ENCODE results near the gene CES2.
A peak's percentile ranks its signal among the peaks of the same experiment; 100 is the strongest.

The CES2 gene

GRCh38 chr16:66920924-66921680 lies 14.2 kb upstream of the CES2 start:
- Mint-ChIP-seq H3K4me1 (ENCODE audit: low read depth) (peaks cover 11% of the 10 kb centered on the region), H3K9me3 (no peaks in the 10 kb centered on the region), H3K27ac (no peak overlapping the region), H3K27me3 (peaks cover 33% of the 10 kb centered on the region), H3K36me3 (ENCODE audit: low read depth) (no peaks in the 10 kb centered on the region), H3K4me3 (no peak overlapping the region)

- Mint-ChIP-seq H3K36me3 (ENCODE audit: low read depth) (no peaks in the 10 kb centered on the region), H3K27ac (no peak overlapping the region), H3K4me3 (no peak overlapping the region), H3K4me1 (ENCODE audit: low read depth) (peaks cover 11% of the 10 kb centered on the region), H3K9me3 (no peaks in the 10 kb centered on the region), H3K27me3 (peaks cover 33% of the 10 kb centered on the region)
Measured at GRCh38 chr16:66921729-66922450, 13.4 kb upstream of the CES2 start.

DNA sequence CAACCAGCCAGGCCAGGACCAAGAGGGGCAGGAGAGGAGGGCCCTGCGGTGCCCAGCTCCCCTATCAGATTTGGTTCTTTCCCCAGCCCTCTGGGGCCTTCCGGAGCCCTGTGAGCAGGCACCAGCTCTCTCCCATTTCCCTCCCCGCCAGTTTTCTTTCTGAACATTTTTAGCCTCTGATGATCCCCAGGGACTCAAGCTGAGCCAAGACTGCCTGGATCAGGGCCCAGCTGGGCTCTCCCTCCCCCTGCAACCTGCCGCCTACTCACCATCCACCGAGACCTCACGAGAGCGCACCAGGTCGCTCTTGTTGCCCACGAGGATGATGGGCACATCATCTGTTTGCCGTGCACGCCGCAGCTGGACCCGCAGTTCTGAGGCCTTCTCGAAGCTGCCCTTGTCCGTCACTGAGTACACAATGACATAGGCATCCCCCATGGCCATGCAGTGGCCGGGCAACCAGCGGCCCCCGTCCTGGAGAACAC lies 12.0 kb upstream of the CES2 start:
- Mint-ChIP-seq H3K4me1 (ENCODE audit: low read depth) (peaks cover 19% of the 10 kb centered on the region), H3K27me3 (peaks cover 33% of the 10 kb centered on the region)

DNA sequence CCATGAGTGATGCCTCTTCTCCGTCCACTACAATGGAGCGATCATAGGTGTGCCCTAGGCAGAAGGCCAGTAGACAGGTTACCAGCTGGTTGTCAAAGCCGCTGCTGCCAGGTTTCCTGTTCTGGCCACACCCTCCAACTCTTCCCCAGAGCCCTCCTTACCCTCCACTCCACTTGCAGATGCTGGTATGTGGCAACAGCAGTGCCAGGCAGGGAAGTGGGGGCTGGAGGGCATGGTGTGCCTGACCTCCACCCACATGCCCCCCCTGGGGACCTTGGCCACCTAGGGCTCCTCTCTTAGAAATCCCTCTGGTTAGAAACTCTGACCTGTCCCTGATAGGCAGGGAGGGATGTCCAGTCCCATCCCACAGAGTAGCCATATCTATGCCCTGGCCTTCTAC lies 11.4 kb upstream of the CES2 start:
- H3K4me3 Mint-ChIP-seq: no peak overlapping the region
- H3K36me3 Mint-ChIP-seq (ENCODE audit: low read depth): no peaks in the 10 kb centered on the region
- peaks cover 33% of the 10 kb centered on the region for H3K27me3 Mint-ChIP-seq
- H3K4me1 Mint-ChIP-seq (ENCODE audit: low read depth): peaks cover 22% of the 10 kb centered on the region
- no peak overlapping the region for H3K27ac Mint-ChIP-seq
- H3K9me3 Mint-ChIP-seq: no peaks in the 10 kb centered on the region

More for the DNA sequence above, 12.0 kb upstream of the CES2 start:
- no peaks in the 10 kb centered on the region for H3K9me3 Mint-ChIP-seq
- no peak overlapping the region for H3K4me3 Mint-ChIP-seq
- H3K36me3 Mint-ChIP-seq (ENCODE audit: low read depth): no peaks in the 10 kb centered on the region
- no peak overlapping the region for H3K27ac Mint-ChIP-seq

DNA sequence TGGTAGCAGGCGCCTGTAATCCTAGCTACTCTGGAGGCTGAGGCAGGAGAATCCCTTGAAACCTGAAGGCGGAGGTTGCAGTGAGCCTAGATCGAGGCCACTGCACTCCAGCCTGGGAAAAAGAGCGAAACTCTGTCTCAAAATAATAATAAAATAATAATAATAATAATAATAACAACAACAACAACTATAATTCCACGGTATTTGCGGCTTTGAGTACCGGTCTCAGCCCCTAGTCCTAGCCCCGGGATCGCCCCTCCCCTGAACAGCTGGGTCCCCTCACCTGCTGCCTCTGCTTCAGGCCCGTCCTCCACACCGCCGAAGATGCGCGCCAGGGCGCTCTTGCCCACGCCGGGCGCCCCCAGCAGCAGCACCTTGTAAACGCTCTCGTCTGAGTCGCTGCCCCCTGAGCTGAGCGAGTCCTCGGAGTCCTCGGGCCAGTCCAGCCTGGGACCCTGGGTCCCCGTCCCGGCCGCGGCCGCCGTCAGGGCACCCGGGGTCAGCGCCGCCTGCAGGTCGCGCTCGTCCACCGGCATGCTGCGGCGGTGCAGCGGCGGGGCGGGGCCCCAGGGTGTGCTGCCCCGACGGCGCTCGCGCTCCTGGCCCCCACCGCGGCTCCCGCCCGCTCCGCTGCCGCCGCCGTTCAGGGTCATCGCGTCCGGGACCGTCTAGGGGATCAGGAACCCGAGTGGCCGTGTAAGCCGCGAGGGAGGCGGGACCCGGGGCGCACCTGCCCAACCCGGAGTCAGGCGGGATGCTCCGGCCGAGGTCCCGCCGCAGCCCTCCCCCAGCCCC lies 10.6 kb upstream of the CES2 start:
- peaks cover 30% of the 10 kb centered on the region for H3K27me3 Mint-ChIP-seq
- no peak overlapping the region for H3K27ac Mint-ChIP-seq
- peaks cover 22% of the 10 kb centered on the region for H3K4me1 Mint-ChIP-seq (ENCODE audit: low read depth)
- H3K9me3 Mint-ChIP-seq: no peaks in the 10 kb centered on the region
- no peaks in the 10 kb centered on the region for H3K36me3 Mint-ChIP-seq (ENCODE audit: low read depth)
- peak overlapping the region; percentile 48 for H3K4me3 Mint-ChIP-seq

GRCh38 chr16:66925322-66925840 lies 9.9 kb upstream of the CES2 start, which contains the start of gene RRAD:
TSS of gene RRAD (minus strand) at chr16:66925535. CDS start at chr16:66925179, 356 bp downstream.
- Mint-ChIP-seq H3K9me3 (no peaks in the 10 kb centered on the region), H3K4me3 (peak within 1 kb of the TSS; percentile 48), H3K27ac (no peak within 1 kb of the TSS), H3K36me3 (ENCODE audit: low read depth) (no peaks in the 10 kb centered on the region), H3K27me3 (peaks cover 30% of the 10 kb centered on the region), H3K4me1 (ENCODE audit: low read depth) (peaks cover 22% of the 10 kb centered on the region)

GRCh38 chr16:66926171-66926947 lies 9.0 kb upstream of the CES2 start:
- H3K9me3 Mint-ChIP-seq: no peaks in the 10 kb centered on the region
- no peak overlapping the region for H3K4me3 Mint-ChIP-seq
- peaks cover 24% of the 10 kb centered on the region for H3K27me3 Mint-ChIP-seq
- no peak overlapping the region for H3K27ac Mint-ChIP-seq
- peaks cover 22% of the 10 kb centered on the region for H3K4me1 Mint-ChIP-seq (ENCODE audit: low read depth)
- no peaks in the 10 kb centered on the region for H3K36me3 Mint-ChIP-seq (ENCODE audit: low read depth)

- Mint-ChIP-seq H3K27ac (no peak overlapping the region), H3K27me3 (peaks cover 22% of the 10 kb centered on the region), H3K9me3 (no peaks in the 10 kb centered on the region), H3K4me3 (no peak overlapping the region), H3K36me3 (ENCODE audit: low read depth) (peaks cover 4% of the 10 kb centered on the region), H3K4me1 (ENCODE audit: low read depth) (peaks cover 27% of the 10 kb centered on the region)
Measured at GRCh38 chr16:66926961-66927436, 8.3 kb upstream of the CES2 start.

DNA sequence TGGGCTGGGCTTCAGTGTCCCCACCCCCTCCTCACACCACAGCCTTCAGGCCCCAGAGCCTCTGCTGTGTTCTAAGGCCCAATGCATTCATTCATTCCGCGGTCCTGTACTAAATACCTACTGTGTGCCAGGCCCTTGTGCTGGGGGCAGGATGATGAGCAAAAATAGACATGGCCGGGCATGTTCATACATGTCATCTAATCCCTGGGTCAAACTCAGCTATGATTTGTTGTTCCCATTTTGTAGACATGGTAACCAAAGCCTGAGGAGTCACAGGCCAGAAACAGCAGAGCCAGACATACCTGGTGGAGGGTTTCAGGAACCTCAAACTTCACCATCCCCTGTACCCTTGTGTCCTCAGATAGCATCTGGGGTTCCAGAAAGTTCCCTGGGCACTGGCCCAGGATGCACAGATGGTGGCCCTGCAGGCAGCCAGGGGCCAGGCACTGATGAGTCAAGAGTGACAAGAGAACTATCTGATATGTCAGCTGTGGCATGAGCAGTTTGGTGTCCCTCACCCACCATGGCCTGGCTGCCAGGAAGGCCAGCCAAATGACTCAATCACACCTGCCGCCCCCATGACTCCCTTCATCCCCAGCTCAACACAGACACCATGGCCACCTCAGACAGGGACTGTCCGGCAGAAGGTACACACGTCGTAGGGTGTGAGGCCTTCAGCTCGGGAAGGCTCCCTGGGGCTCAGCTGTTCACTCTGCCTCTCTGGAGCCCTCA lies 7.2 kb upstream of the CES2 start:
- peaks cover 15% of the 10 kb centered on the region for H3K36me3 Mint-ChIP-seq (ENCODE audit: low read depth)
- peaks cover 38% of the 10 kb centered on the region for H3K4me1 Mint-ChIP-seq (ENCODE audit: low read depth)
- H3K27ac Mint-ChIP-seq: peak overlapping the region; percentile 45
- peaks cover 22% of the 10 kb centered on the region for H3K27me3 Mint-ChIP-seq
- no peaks in the 10 kb centered on the region for H3K9me3 Mint-ChIP-seq
- H3K4me3 Mint-ChIP-seq: no peak overlapping the region

DNA sequence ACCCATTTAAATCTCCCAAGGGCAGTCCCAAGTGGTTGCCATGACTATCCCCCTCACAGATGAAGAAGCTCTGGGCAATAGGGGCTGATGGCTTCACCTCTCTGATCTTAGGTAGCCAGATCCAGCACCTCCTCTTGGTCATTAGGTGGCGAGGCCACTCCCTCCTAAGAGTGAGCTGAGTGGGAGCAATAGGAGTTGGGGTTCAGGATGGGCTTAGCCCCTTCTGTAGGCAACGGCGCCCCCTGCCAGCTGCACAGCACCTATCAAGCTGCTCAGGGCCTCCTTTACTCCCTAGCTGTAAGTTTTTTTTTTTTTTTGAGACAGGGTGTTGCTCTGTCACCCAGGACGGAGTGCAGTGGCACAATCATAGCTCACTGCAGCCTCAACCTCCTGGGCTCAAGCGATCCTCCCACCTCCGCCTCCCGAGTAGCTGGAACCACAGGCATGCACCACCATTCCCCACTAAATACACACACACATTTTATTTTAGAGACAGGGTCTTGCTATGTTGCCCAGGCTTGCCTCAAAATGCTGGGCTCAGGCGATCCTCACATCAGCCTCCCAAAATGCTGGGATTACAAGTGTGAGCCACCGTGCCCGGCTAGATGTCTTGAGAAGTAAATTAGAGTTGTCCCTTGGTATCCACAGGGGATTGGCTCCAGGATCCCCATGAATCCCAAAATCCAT lies 6.5 kb upstream of the CES2 start:
- Mint-ChIP-seq H3K27ac (peak overlapping the region; percentile 45), H3K4me1 (ENCODE audit: low read depth) (peaks cover 46% of the 10 kb centered on the region), H3K27me3 (peaks cover 15% of the 10 kb centered on the region), H3K9me3 (no peaks in the 10 kb centered on the region), H3K36me3 (ENCODE audit: low read depth) (peaks cover 23% of the 10 kb centered on the region), H3K4me3 (no peak overlapping the region)

DNA sequence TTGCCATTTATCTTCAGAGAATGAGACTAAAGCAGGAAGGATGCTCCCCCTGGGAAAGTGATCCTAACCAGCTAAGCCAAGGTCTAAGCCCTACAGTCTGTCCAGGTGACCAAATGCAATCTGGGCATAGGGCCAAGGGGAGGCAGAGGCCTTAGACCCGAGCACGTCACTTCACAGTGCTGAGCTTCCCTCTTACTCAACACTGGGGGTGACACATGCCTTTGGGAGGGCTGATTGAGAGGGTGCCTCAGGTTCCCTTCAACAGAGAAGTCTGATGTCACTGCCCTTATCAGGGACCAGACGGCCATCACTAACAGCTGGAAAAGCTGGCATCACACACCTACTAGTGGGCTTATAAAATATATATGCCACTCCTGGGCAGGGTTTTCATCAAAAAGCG lies 5.1 kb upstream of the CES2 start:
- peaks cover 49% of the 10 kb centered on the region for H3K4me1 Mint-ChIP-seq (ENCODE audit: low read depth)
- peaks cover 26% of the 10 kb centered on the region for H3K36me3 Mint-ChIP-seq (ENCODE audit: low read depth)
- no peak overlapping the region for H3K27ac Mint-ChIP-seq
- H3K9me3 Mint-ChIP-seq: no peaks in the 10 kb centered on the region
- no peak overlapping the region for H3K4me3 Mint-ChIP-seq
- H3K27me3 Mint-ChIP-seq: peaks cover 8% of the 10 kb centered on the region

GRCh38 chr16:66931665-66932064 lies 3.7 kb upstream of the CES2 start:
- Mint-ChIP-seq H3K27ac (no peak overlapping the region), H3K36me3 (ENCODE audit: low read depth) (peaks cover 32% of the 10 kb centered on the region), H3K4me3 (peak overlapping the region; percentile 91), H3K27me3 (no peaks in the 10 kb centered on the region), H3K4me1 (ENCODE audit: low read depth) (peaks cover 57% of the 10 kb centered on the region), H3K9me3 (no peaks in the 10 kb centered on the region)

GRCh38 chr16:66932076-66932475 lies 3.2 kb upstream of the CES2 start:
- Mint-ChIP-seq H3K4me3 (peak overlapping the region; percentile 91), H3K4me1 (ENCODE audit: low read depth) (peaks cover 58% of the 10 kb centered on the region), H3K36me3 (ENCODE audit: low read depth) (peaks cover 33% of the 10 kb centered on the region), H3K9me3 (no peaks in the 10 kb centered on the region), H3K27ac (peak overlapping the region; percentile 40), H3K27me3 (no peaks in the 10 kb centered on the region)
